ENCODE data around the gene DSE. TPM values are rescaled to one million over a fixed set of nuclear protein-coding genes. Genes with fewer than 3 reads are reported as not detected.
A peak's percentile ranks its signal among the peaks of the same experiment; 100 is the strongest.

Gene DSE
- total and polyA plus RNA-seq, 3 experiments from 2014 or later, result 2.7 to 7.9 (median 7.5) TPM

DNA sequence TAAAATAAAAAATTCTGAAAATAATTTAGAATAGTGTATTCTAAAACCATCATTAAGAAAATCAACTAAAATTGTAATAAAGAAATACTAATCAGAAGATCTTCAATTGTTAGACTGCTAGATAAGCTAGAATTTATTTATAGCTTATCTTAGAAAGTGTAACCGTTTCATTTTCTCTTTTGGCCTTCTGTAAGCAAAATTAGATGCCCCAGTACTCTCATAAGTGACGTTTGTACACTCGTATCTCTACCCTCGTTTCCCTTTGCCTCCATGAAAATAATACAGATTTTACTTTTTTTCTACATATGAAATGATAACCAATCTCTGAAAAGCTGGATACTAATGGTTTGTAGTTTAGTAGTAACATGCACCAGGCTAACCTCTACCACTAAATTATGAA, 19.8 kb downstream of the DSE start:
- no peaks in the 10 kb centered on the region for H3K9me3 Mint-ChIP-seq
- H3K4me1 ChIP-seq (ENCODE audit: insufficient read depth, low read length), result peaks cover 12% of the 10 kb centered on the region
- no peaks in the 10 kb centered on the region for H3K9me3 ChIP-seq (ENCODE audit: low read length)
- H3K4me3 ChIP-seq (ENCODE audit: low read length), result no peak overlapping the region
- DNase-seq, result no peak
- ChIA-PET CTCF (no interaction called here), POLR2A (no interaction called here)
- no peak overlapping the region for H3K27ac ChIP-seq (ENCODE audit: low read depth, low read length)
- no peaks in the 10 kb centered on the region for H3K27me3 ChIP-seq (ENCODE audit: insufficient read depth, low read length, poor library complexity, severe bottlenecking)
- H3K27me3 Mint-ChIP-seq, result no peaks in the 10 kb centered on the region
- H3K36me3 ChIP-seq (ENCODE audit: insufficient read depth, low read length), result no peaks in the 10 kb centered on the region
- peaks cover 0 to 2% (median 0%) of the 10 kb centered on the region in 3 donors for H3K36me3 Mint-ChIP-seq
- H3K4me1 Mint-ChIP-seq, result peaks cover 25 to 55% (median 54%) of the 10 kb centered on the region in 3 donors
- peak overlapping the region in 1 of 7 donors; percentile 47 for H3K4me3 Mint-ChIP-seq
- peak overlapping the region in 5 of 8 donors; percentile 24 to 92 (median 66) for H3K27ac Mint-ChIP-seq

DNA sequence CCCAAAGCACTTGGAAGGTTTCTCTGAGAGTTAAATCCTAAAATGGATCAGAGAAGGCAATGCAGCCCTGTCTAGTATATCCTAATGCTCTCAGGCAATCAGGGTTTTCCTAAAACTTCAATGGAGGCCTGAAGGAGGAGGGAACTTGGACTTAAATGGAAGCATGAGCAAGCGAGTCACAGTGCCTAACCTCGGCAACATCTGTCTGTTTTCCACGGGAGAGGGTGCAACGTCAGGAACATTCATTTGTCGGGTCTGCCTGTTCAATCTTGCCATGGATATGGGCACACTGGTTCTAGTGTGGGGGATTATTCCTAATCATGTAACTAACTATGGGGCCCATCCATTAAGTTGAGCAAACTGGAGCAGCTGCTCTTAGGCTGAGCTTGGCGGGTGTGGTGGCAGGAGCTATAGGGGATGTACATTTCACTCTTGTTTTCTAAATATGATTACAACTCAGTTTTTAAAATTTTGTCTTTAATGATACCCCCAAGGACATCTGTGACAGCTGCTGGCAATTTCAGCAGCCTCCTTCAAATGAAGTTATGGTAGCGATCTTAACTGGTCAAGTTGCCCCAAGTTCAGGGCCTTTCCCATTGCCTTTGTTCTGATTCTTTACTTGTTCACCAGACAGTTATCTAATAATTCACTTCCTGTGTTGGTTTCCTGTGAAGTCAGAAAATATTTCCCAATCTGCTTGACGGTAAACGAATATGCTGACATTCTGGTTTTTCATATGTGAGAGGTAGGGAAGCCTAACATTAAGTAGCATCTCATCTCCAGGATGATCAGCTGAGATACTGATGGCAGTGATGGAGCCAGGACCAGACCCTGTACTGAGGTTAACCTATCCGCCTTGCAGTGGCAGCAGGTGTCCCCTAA, 21.6 kb downstream of the DSE start:
- H3K9me3 Mint-ChIP-seq, result no peaks in the 10 kb centered on the region
- no peaks in the 10 kb centered on the region for H3K9me3 ChIP-seq (ENCODE audit: low read length)
- POLR2A ChIA-PET, result no interaction called here
- H3K4me1 ChIP-seq (ENCODE audit: insufficient read depth, low read length), result peaks cover 12% of the 10 kb centered on the region
- DNase-seq, result peak in 2 of 5 donors; percentile 23 to 30
- peaks cover 20 to 46% (median 45%) of the 10 kb centered on the region in 3 donors for H3K4me1 Mint-ChIP-seq
- peak overlapping the region; percentile 1 for H3K27ac ChIP-seq (ENCODE audit: low read depth, low read length)
- H3K4me3 Mint-ChIP-seq, result peak overlapping the region in 6 of 7 donors; percentile 17 to 73 (median 49)
- no peak overlapping the region for H3K4me3 ChIP-seq (ENCODE audit: low read length)
- peaks cover 0 to 2% (median 0%) of the 10 kb centered on the region in 3 donors for H3K36me3 Mint-ChIP-seq
- H3K27me3 ChIP-seq (ENCODE audit: insufficient read depth, low read length, poor library complexity, severe bottlenecking), result no peaks in the 10 kb centered on the region
- H3K27me3 Mint-ChIP-seq, result no peaks in the 10 kb centered on the region
- CTCF ChIA-PET, result no interaction called here
- peak overlapping the region; percentile 81 to 96 (median 87) for H3K27ac Mint-ChIP-seq
- no peaks in the 10 kb centered on the region for H3K36me3 ChIP-seq (ENCODE audit: insufficient read depth, low read length)

DNA sequence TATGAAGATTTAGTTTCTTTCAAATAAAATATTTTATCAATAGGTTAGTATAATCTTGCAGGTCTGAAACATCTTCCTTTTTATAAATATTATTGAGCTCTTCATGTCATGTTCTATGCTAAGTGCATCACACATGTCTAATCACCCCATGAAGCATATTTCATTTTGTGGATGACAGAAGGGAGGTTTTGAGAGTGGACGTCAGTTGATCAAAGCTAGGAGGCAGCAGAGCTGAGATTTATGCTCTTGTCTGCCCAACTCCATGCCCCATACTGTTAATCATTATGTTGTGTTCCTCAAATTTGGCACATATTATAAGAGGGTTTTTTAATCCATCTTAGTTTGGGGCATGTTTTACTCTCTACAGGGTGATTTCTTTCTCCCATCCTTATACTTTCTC, 22.7 kb downstream of the DSE start:
- H3K4me1 Mint-ChIP-seq, result peaks cover 20 to 47% (median 42%) of the 10 kb centered on the region in 3 donors
- Histone ChIP-seq H3K36me3 (ENCODE audit: insufficient read depth, low read length) (no peaks in the 10 kb centered on the region), H3K27ac (ENCODE audit: low read depth, low read length) (no peak overlapping the region), H3K4me1 (ENCODE audit: insufficient read depth, low read length) (peaks cover 12% of the 10 kb centered on the region), H3K4me3 (ENCODE audit: low read length) (no peak overlapping the region), H3K9me3 (ENCODE audit: low read length) (no peaks in the 10 kb centered on the region), H3K27me3 (ENCODE audit: insufficient read depth, low read length, poor library complexity, severe bottlenecking) (no peaks in the 10 kb centered on the region)
- no peak for DNase-seq
- no peaks in the 10 kb centered on the region for H3K27me3 Mint-ChIP-seq
- peak overlapping the region in 7 of 8 donors; percentile 17 to 96 (median 83) for H3K27ac Mint-ChIP-seq
- ChIA-PET CTCF (interaction anchor here (1.4 kb wide), 1 partner anchor 140 kb away, joined by 3 read pairs; no protein-coding TSS in a partner anchor), POLR2A (no interaction called here)
- H3K4me3 Mint-ChIP-seq, result no peak overlapping the region
- H3K36me3 Mint-ChIP-seq, result peaks cover 0 to 2% (median 0%) of the 10 kb centered on the region in 3 donors
- no peaks in the 10 kb centered on the region for H3K9me3 Mint-ChIP-seq

DNA sequence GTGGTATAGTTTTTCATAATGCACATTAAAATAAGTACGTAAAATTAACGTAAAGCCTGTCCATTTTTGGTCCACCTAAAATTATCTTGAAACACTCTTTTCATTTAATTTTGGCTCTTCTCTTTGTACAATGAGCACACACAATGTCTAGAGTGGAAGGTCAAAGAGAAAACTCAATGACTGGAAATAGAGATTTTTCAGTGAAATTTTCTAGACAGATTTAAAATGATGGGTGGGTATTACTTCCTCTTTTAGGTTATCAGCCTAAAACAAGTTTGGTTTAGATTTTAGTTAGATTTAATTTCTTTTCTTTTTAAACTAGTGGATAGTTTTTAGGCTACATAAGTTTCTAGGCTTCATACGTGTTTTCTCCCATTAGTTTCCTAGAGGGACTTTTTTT, 24.9 kb downstream of the DSE start:
- Histone ChIP-seq H3K9me3 (ENCODE audit: low read length) (no peaks in the 10 kb centered on the region), H3K27ac (ENCODE audit: low read depth, low read length) (no peak overlapping the region), H3K36me3 (ENCODE audit: insufficient read depth, low read length) (no peaks in the 10 kb centered on the region), H3K27me3 (ENCODE audit: insufficient read depth, low read length, poor library complexity, severe bottlenecking) (no peaks in the 10 kb centered on the region), H3K4me1 (ENCODE audit: insufficient read depth, low read length) (peaks cover 12% of the 10 kb centered on the region), H3K4me3 (ENCODE audit: low read length) (no peak overlapping the region)
- H3K36me3 Mint-ChIP-seq, result peaks cover 0 to 5% (median 3%) of the 10 kb centered on the region in 3 donors
- H3K27me3 Mint-ChIP-seq, result no peaks in the 10 kb centered on the region
- no peak overlapping the region for H3K4me3 Mint-ChIP-seq
- ChIA-PET CTCF (no interaction called here), POLR2A (no interaction called here)
- H3K9me3 Mint-ChIP-seq, result no peaks in the 10 kb centered on the region
- H3K4me1 Mint-ChIP-seq, result peaks cover 14 to 38% (median 27%) of the 10 kb centered on the region in 3 donors
- no peak for DNase-seq
- no peak overlapping the region for H3K27ac Mint-ChIP-seq

DNA sequence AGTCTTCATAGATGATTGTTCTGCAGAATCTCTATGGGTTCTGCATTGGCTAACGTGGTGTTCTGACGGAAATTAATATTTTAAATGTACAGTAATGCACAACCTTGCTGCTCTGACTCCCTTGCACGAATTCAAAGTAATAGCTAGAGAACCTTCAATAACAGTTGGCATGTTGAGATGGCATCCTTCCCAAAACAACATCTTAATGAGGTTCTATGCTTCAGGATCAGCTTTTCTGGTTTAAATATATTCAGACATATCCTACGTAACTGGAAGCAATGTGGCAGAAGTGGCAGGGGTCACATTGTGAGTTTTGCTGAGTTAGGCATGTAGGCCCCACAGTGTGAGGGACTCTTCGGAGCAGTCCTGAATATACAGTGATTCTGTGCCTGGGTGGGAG, 25.7 kb downstream of the DSE start:
- Histone ChIP-seq H3K9me3 (ENCODE audit: low read length) (no peaks in the 10 kb centered on the region), H3K4me1 (ENCODE audit: insufficient read depth, low read length) (peaks cover 12% of the 10 kb centered on the region), H3K27me3 (ENCODE audit: insufficient read depth, low read length, poor library complexity, severe bottlenecking) (no peaks in the 10 kb centered on the region), H3K4me3 (ENCODE audit: low read length) (no peak overlapping the region), H3K27ac (ENCODE audit: low read depth, low read length) (no peak overlapping the region), H3K36me3 (ENCODE audit: insufficient read depth, low read length) (no peaks in the 10 kb centered on the region)
- no peaks in the 10 kb centered on the region for H3K9me3 Mint-ChIP-seq
- H3K27me3 Mint-ChIP-seq, result no peaks in the 10 kb centered on the region
- no peak for DNase-seq
- peaks cover 0 to 5% (median 3%) of the 10 kb centered on the region in 3 donors for H3K36me3 Mint-ChIP-seq
- no peak overlapping the region for H3K4me3 Mint-ChIP-seq
- H3K4me1 Mint-ChIP-seq, result peaks cover 12 to 31% (median 21%) of the 10 kb centered on the region in 3 donors
- ChIA-PET CTCF (interaction anchor here (1.4 kb wide), 1 partner anchor 109 kb away, joined by 3 read pairs; no protein-coding TSS in a partner anchor), POLR2A (no interaction called here)
- peak overlapping the region in 1 of 8 donors; percentile 28 for H3K27ac Mint-ChIP-seq

DNA sequence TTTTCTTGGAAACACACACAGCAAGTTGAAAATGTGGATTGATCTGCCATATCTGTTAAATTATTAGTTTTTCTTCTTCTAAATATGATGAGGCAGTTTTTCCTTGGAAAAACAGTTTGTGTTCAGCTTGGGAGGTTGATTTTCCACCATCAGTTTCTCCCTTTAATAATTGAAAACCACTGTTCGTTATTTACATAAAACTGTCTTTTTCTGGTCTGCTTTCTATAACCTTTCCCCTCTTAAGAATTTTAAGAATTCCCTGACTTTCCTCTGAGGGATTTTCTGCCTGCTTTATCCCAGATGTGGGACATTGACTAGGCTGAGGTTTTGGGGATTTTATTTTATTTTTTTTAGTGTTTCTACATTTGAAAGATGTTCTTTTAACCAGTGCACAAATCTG, 27.2 kb downstream of the DSE start:
- POLR2A ChIA-PET, result no interaction called here

DNA sequence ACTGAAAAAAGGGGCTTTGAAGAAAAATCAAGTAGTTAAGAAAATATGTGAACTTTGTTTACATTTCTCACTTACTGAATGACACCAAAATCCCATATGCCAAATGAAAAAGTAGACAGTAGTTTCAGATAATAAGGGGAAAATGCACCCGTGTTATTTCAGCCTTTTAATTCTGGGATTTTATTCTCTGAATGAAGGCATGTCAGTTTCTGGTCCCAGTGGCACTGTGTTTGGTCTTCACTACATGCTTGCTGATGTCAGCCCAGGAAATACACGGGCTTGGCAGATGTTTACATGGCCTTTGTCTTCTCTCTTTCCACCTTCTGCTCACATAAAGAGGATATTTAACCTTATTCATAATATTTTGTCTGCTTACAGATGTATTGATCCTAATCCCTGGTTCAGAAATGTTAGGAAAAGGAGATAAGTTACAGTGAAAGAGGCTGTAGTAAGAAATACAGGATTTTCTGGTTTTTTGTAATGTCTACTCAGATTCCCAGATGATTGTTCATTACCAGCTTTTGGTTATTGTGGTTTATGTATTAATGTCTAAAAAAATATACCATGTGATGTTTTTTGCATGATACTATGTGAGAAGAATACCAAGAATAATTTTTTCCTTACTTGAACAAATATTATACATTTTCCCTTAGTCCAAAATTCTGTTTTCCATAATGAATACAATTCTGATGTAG, 27.7 kb downstream of the DSE start:
- H3K36me3 Mint-ChIP-seq, result peaks cover 0 to 5% (median 3%) of the 10 kb centered on the region in 3 donors

More for the DNA sequence above, 27.2 kb downstream of the DSE start:
- H3K4me1 ChIP-seq (ENCODE audit: insufficient read depth, low read length), result peaks cover 3% of the 10 kb centered on the region
- DNase-seq, result no peak
- Mint-ChIP-seq H3K27me3 (no peaks in the 10 kb centered on the region), H3K4me3 (no peak overlapping the region), H3K36me3 (peaks cover 0 to 5% (median 3%) of the 10 kb centered on the region in 3 donors), H3K9me3 (no peaks in the 10 kb centered on the region), H3K27ac (no peak overlapping the region), H3K4me1 (peaks cover 3 to 21% (median 10%) of the 10 kb centered on the region in 3 donors)
- CTCF ChIA-PET, result no interaction called here
- H3K4me3 ChIP-seq (ENCODE audit: low read length), result no peak overlapping the region
- H3K36me3 ChIP-seq (ENCODE audit: insufficient read depth, low read length), result no peaks in the 10 kb centered on the region
- H3K27me3 ChIP-seq (ENCODE audit: insufficient read depth, low read length, poor library complexity, severe bottlenecking), result no peaks in the 10 kb centered on the region
- H3K9me3 ChIP-seq (ENCODE audit: low read length), result no peaks in the 10 kb centered on the region
- H3K27ac ChIP-seq (ENCODE audit: low read depth, low read length), result no peak overlapping the region

DNA sequence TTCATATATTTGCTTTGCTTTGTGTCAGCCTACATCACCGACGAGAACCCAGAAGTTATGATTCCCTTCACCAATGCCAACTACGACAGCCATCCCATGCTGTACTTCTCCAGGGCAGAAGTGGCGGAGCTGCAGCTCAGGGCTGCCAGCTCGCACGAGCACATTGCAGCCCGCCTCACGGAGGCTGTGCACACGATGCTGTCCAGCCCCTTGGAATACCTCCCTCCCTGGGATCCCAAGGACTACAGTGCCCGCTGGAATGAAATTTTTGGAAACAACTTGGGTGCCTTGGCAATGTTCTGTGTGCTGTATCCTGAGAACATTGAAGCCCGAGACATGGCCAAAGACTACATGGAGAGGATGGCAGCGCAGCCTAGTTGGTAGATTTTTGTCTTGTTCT, 28.5 kb downstream of the DSE start:
- no peak overlapping the region for H3K27ac Mint-ChIP-seq
- H3K9me3 Mint-ChIP-seq, result no peaks in the 10 kb centered on the region
- H3K36me3 Mint-ChIP-seq, result peaks cover 0 to 5% (median 3%) of the 10 kb centered on the region in 3 donors
- peaks cover 0 to 12% (median 0%) of the 10 kb centered on the region in 3 donors for H3K4me1 Mint-ChIP-seq
- no peaks in the 10 kb centered on the region for H3K27me3 ChIP-seq (ENCODE audit: insufficient read depth, low read length, poor library complexity, severe bottlenecking)
- H3K4me1 ChIP-seq (ENCODE audit: insufficient read depth, low read length), result no peaks in the 10 kb centered on the region
- H3K4me3 Mint-ChIP-seq, result no peak overlapping the region
- H3K4me3 ChIP-seq (ENCODE audit: low read length), result no peak overlapping the region
- H3K27me3 Mint-ChIP-seq, result no peaks in the 10 kb centered on the region
- no peaks in the 10 kb centered on the region for H3K36me3 ChIP-seq (ENCODE audit: insufficient read depth, low read length)
- DNase-seq, result no peak
- no peak overlapping the region for H3K27ac ChIP-seq (ENCODE audit: low read depth, low read length)
- POLR2A ChIA-PET, result no interaction called here
- CTCF ChIA-PET, result interaction anchor here (1.1 kb wide), 1 partner anchor 10 kb away, joined by 4 read pairs; no protein-coding TSS in a partner anchor
- no peaks in the 10 kb centered on the region for H3K9me3 ChIP-seq (ENCODE audit: low read length)

More for the DNA sequence above, 27.7 kb downstream of the DSE start:
- H3K4me1 Mint-ChIP-seq, result peaks cover 0 to 16% (median 4%) of the 10 kb centered on the region in 3 donors
- no peaks in the 10 kb centered on the region for H3K9me3 Mint-ChIP-seq
- no peak for DNase-seq
- no peak overlapping the region for H3K4me3 Mint-ChIP-seq
- no peaks in the 10 kb centered on the region for H3K9me3 ChIP-seq (ENCODE audit: low read length)
- no peaks in the 10 kb centered on the region for H3K27me3 ChIP-seq (ENCODE audit: insufficient read depth, low read length, poor library complexity, severe bottlenecking)
- no peaks in the 10 kb centered on the region for H3K4me1 ChIP-seq (ENCODE audit: insufficient read depth, low read length)
- no peaks in the 10 kb centered on the region for H3K27me3 Mint-ChIP-seq
- ChIA-PET POLR2A (no interaction called here), CTCF (interaction anchor here (1.1 kb wide), 1 partner anchor 9 kb away, joined by 4 read pairs; no protein-coding TSS in a partner anchor)
- H3K36me3 ChIP-seq (ENCODE audit: insufficient read depth, low read length), result no peaks in the 10 kb centered on the region
- no peak overlapping the region for H3K4me3 ChIP-seq (ENCODE audit: low read length)
- no peak overlapping the region for H3K27ac ChIP-seq (ENCODE audit: low read depth, low read length)
- H3K27ac Mint-ChIP-seq, result peak overlapping the region in 1 of 8 donors; percentile 64

Data from CD8-positive, alpha-beta memory T cell (primary cell).